T47D (cell line): ENCODE measurements around the gene COG5.

Experiments used
- DNase-seq, 2 experiments: peaks; one replicate each; pipeline versions ENCODE4 v3.0.0 to v3.0.0-alpha.2; 2011 to 2012; ENCODE audit warnings: low read depth in 1 of 2, low spot score in 1 of 2
- JUND ChIP-seq: IDR thresholded peaks from 2 replicates; pipeline ENCODE4 v1.6.1; 2012; ENCODE audit warnings: low read depth
- in situ Hi-C: cut with HindIII; loops from 2 replicates; pipeline ENCODE4 v1.10.0; 2016; ENCODE audit warnings: low sequenced_read_pairs, low pct_unique_long_range_greater_than_20kb

The COG5 gene

GRCh38 chr7:107593025-107593410 lies 29.3 kb upstream of the COG5 start:
- in situ Hi-C loops = no loop called here

GRCh38 chr7:107592361-107593024 lies 28.8 kb upstream of the COG5 start:
- in situ Hi-C loops = no loop called here
- TF ChIP-seq JUND = no peak
- DNase-seq = no peak

More at GRCh38 chr7:107593025-107593410, 29.3 kb upstream of the COG5 start:
- no peak for TF ChIP-seq JUND
- no peak for DNase-seq

GRCh38 chr7:107591421-107591820 lies 27.7 kb upstream of the COG5 start:
- TF ChIP-seq JUND = no peak
- in situ Hi-C loops = no loop called here
- DNase-seq = no peak

GRCh38 chr7:107588529-107589130 lies 24.9 kb upstream of the COG5 start:
- TF ChIP-seq JUND = no peak
- DNase-seq = no peak
- in situ Hi-C loops = no loop called here

- no peak for TF ChIP-seq JUND
- in situ Hi-C loops = no loop called here
- no peak for DNase-seq
Measured at GRCh38 chr7:107584716-107585115, 21.0 kb upstream of the COG5 start.

- no peak for DNase-seq
- TF ChIP-seq JUND = no peak
- in situ Hi-C loops = no loop called here
Measured at GRCh38 chr7:107582875-107583274, 19.2 kb upstream of the COG5 start.

GRCh38 chr7:107581387-107582013 lies 17.8 kb upstream of the COG5 start:
- DNase-seq = no peak
- in situ Hi-C loops = no loop called here
- TF ChIP-seq JUND = no peak

- no peak for DNase-seq
- TF ChIP-seq JUND = no peak
- in situ Hi-C loops = no loop called here
Measured at GRCh38 chr7:107580716-107581383, 17.1 kb upstream of the COG5 start.

GRCh38 chr7:107579885-107580715 lies 16.4 kb upstream of the COG5 start, which contains the start of gene BCAP29:
Gene BCAP29 (plus strand): TSS chr7:107580246. CDS start chr7:107580773, 527 bp downstream.
- peak; percentile 51 to 75 for DNase-seq
- no peak for TF ChIP-seq JUND
- in situ Hi-C loops = no loop called here

GRCh38 chr7:107579554-107579884 lies 15.8 kb upstream of the COG5 start:
- TF ChIP-seq JUND = no peak
- no peak for DNase-seq
- in situ Hi-C loops = no loop called here

GRCh38 chr7:107573537-107573936 lies 9.8 kb upstream of the COG5 start:
- no peak for TF ChIP-seq JUND
- in situ Hi-C loops = no loop called here
- DNase-seq = no peak

- TF ChIP-seq JUND = no peak
- no peak for DNase-seq
- in situ Hi-C loops = no loop called here
Measured at GRCh38 chr7:107570298-107570697, 6.6 kb upstream of the COG5 start.
